Ishikawa (cell line): ENCODE results near the gene AKAP6.

Source experiments
- CEBPB ChIP-seq: IDR thresholded peaks from 2 replicates; pipeline ENCODE4 v1.6.1; 2012
- EGR1 ChIP-seq: IDR thresholded peaks from 2 replicates; pipeline ENCODE4 v1.6.1; 2012
- EP300 ChIP-seq: IDR thresholded peaks from 2 replicates; pipeline ENCODE4 v1.6.1; 2012; ENCODE audit warnings: borderline replicate concordance
- FOXM1 ChIP-seq: IDR thresholded peaks from 2 replicates; pipeline ENCODE4 v1.6.1; 2012; ENCODE audit warnings: low read depth, borderline replicate concordance
- RAD21 ChIP-seq: IDR thresholded peaks from 2 replicates; pipeline ENCODE4 v1.6.1; 2012; ENCODE audit warnings: low read depth
- REST ChIP-seq: IDR thresholded peaks from 2 replicates; pipeline ENCODE4 v1.6.1; 2012; ENCODE audit warnings: low read depth, mild to moderate bottlenecking
- TAF1 ChIP-seq: IDR thresholded peaks from 2 replicates; pipeline ENCODE4 v1.6.1; 2012; ENCODE audit warnings: low read depth, mild to moderate bottlenecking
- TCF12 ChIP-seq: IDR thresholded peaks from 2 replicates; pipeline ENCODE4 v1.6.1; 2012; ENCODE audit warnings: low read depth
- TEAD4 ChIP-seq: IDR thresholded peaks from 2 replicates; pipeline ENCODE4 v1.6.1; 2012
- YY1 ChIP-seq: IDR thresholded peaks from 2 replicates; pipeline ENCODE4 v1.6.1; 2012; ENCODE audit warnings: low read depth
- ZBTB7A ChIP-seq: IDR thresholded peaks from 2 replicates; pipeline ENCODE4 v1.6.1; 2012; ENCODE audit warnings: low read depth
- TF ChIP-seq, protein P1 (sequence below): IDR thresholded peaks from 2 replicates; pipeline ENCODE4 v1.6.1; 2012

- no peak for TF ChIP-seq RAD21
- TF ChIP-seq REST = no peak
- TF ChIP-seq, protein P1, sequence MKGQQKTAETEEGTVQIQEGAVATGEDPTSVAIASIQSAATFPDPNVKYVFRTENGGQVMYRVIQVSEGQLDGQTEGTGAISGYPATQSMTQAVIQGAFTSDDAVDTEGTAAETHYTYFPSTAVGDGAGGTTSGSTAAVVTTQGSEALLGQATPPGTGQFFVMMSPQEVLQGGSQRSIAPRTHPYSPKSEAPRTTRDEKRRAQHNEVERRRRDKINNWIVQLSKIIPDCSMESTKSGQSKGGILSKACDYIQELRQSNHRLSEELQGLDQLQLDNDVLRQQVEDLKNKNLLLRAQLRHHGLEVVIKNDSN = no peak
- TF ChIP-seq YY1 = no peak
- TF ChIP-seq CEBPB = no peak
- TF ChIP-seq EP300 = no peak
- TF ChIP-seq EGR1 = no peak
- TF ChIP-seq TAF1 = no peak
- no peak for TF ChIP-seq ZBTB7A
- TF ChIP-seq TCF12 = no peak
- TF ChIP-seq FOXM1 = no peak
- no peak for TF ChIP-seq TEAD4
These were observed 50.3 kb downstream of the AKAP6 start for GRCh38 chr14:32379447-32379846.
